HL-60 (cell line): Measurements from ENCODE around the gene FLT4.

ENCODE experiments used
- DNase-seq, 2 experiments: peaks; one replicate each; pipeline ENCODE4 v3.0.0-alpha.2; 2010 to 2020; ENCODE audit warnings: low read depth in 1 of 2, low spot score in 1 of 2
- H3K27ac ChIP-seq: fragments of 250-450 bp; sonication (Bioruptor Pico); replicated peaks from 2 replicates; pipeline ENCODE4 v1.5.1; 2020; ENCODE audit warnings: mild to moderate bottlenecking, moderate library complexity
- H3K27me3 ChIP-seq: fragments of 250-450 bp; sonication (Bioruptor Pico); 2 replicates; pipeline ENCODE4 v1.5.1; 2021; ENCODE audit warnings: mild to moderate bottlenecking, moderate library complexity; ENCODE audit not compliant: insufficient read depth, poor library complexity, severe bottlenecking
- H3K4me3 ChIP-seq: replicated peaks from 2 replicates; pipeline ENCODE4 v1.5.1; 2011; ENCODE audit warnings: mild to moderate bottlenecking, control low read depth, low read length; ENCODE audit not compliant: insufficient read depth
- GABPA ChIP-seq: IDR thresholded peaks from 2 replicates; pipeline ENCODE4 v1.6.1; 2012; ENCODE audit warnings: low read depth
- POLR2AphosphoS5 ChIP-seq: IDR thresholded peaks from 2 replicates; pipeline ENCODE4 v1.6.1; 2012; ENCODE audit warnings: low read depth
- SPI1 ChIP-seq: IDR thresholded peaks from 2 replicates; pipeline ENCODE4 v1.6.1; 2012; ENCODE audit warnings: low read depth, mild to moderate bottlenecking, borderline replicate concordance
- TF ChIP-seq, protein P1 (sequence below): IDR thresholded peaks from one replicate; pipeline ENCODE4 v1.5.1; 2011; ENCODE audit warnings: low read length, control low read depth, inconsistent platforms; ENCODE audit not compliant: insufficient read depth
- TF ChIP-seq, protein P2 (sequence below): IDR thresholded peaks from 2 replicates; pipeline ENCODE4 v1.6.1; 2012; ENCODE audit warnings: low read depth; ENCODE audit not compliant: insufficient replicate concordance

Gene FLT4

DNA sequence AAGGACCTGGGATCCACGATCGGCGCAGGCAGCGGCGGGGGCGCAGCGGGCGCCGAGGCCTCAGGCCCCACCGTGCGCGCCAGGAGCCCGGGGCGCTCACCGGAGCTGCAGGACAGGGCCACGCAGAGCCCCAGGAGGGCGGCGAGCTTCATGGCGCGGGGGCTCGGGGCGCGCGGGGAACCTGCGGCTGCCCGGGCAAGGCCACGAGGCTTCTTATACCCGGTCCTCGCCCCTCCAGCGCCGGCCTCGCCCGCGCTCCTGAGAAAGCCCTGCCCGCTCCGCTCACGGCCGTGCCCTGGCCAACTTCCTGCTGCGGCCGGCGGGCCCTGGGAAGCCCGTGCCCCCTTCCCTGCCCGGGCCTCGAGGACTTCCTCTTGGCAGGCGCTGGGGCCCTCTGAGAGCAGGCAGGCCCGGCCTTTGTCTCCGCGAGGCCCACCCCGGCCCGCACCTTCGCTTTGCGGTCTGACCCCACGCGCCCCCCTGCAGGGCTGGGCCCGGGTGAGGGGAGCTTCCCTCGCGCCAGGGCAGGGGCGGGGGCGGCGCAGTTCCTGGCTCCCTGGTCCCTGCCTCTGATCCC, 58.0 kb downstream of the FLT4 start, which contains the start of gene SCGB3A1:
TSS of gene SCGB3A1 (minus strand) at position 189 of the 577 bp plus-strand sequence. CDS start at position 152, 37 bp downstream.
- TF ChIP-seq POLR2AphosphoS5 (no peak), SPI1 (peak; percentile 60; the same call in 1 of the 2 replicates)
- peak; percentile 20 to 50 for DNase-seq

DNA sequence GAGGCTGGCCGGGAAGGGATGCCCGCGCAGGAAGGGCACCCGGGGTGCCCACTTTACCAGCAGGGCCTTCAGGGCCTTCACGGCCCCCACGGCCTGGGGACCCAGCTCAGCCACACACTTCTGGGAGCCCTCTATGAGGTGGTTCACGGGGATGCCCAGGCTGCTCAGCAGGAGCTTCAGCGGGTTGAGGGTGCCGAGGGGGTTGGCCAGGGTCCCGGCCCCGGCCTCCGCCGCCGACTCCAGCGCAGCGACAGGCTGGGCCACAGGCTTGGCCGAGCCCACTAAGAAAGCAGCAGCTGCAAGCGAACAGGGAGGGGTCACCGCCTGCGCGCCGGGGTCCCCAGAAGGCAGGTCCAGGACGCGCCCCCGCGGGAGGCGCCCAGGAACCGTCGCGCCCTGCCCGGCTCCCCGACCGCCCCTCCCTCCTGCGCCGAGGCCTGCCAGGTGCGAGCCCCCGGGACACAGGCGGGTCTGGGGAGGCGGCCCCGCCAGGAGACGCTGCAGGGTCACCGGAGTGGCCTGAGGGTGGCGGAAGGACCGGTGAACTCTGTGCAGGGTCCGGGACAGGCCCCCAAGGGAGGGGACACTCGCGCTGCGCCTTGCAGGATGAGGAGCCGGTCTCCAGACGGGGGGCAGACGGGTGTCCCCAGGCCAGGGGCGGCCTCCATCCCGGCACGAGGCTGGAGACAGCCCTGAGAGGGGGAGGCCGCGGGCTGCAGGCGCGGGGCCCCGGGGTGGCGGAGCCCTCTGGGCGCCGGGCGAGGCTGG, 58.7 kb downstream of the FLT4 start:
- no peak overlapping the region for H3K4me3 ChIP-seq
- TF ChIP-seq SPI1 (no peak), GABPA (no peak), POLR2AphosphoS5 (no peak)
- TF ChIP-seq, protein P1, sequence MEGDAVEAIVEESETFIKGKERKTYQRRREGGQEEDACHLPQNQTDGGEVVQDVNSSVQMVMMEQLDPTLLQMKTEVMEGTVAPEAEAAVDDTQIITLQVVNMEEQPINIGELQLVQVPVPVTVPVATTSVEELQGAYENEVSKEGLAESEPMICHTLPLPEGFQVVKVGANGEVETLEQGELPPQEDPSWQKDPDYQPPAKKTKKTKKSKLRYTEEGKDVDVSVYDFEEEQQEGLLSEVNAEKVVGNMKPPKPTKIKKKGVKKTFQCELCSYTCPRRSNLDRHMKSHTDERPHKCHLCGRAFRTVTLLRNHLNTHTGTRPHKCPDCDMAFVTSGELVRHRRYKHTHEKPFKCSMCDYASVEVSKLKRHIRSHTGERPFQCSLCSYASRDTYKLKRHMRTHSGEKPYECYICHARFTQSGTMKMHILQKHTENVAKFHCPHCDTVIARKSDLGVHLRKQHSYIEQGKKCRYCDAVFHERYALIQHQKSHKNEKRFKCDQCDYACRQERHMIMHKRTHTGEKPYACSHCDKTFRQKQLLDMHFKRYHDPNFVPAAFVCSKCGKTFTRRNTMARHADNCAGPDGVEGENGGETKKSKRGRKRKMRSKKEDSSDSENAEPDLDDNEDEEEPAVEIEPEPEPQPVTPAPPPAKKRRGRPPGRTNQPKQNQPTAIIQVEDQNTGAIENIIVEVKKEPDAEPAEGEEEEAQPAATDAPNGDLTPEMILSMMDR, result no peak
- H3K27me3 ChIP-seq, result peaks cover 22% of the 10 kb centered on the region
- no peak overlapping the region for H3K27ac ChIP-seq
- DNase-seq, result no peak

More for the DNA sequence above, 58.0 kb downstream of the FLT4 start, which contains the start of gene SCGB3A1:
- peak within 1 kb of the TSS; percentile 21 for H3K4me3 ChIP-seq
- H3K27me3 ChIP-seq, result peaks cover 15% of the 10 kb centered on the region
- no peak within 1 kb of the TSS for H3K27ac ChIP-seq

DNA sequence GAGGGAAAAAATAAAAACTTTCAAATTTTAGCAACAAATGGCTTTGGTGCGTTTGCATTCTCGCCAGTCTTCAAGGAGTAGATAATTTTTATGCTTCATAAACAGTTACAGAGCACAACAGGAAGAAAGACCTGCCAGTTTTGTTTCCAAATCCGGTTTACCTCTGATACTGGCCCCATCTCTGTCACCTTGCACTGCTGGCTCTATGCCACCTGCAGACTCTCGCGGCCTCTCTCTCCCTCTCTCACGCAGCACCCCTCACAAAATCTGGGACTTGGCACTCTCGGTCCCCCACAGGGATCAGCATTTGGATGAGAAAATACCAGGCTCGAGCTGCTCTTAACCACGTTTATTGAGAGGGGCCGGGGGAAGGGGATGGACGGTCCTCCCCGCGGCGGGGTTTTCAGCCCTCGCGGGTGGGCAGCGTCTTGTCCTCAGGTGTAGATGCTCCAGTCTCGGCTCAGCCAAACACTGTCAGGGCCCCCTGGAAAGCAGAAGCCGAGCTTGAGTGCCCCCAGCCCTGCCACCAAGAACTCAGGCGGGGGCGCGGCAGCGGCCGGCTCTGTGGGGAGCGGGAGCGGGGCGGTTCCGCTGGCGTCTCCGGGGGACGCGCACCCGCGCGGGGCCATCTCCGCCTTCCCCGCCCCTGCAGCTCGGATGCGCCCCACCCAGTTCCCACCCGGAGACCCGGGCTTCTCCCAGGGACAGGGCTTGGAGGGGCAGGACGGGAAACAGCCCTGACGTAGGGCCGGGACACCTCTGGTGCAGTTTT, 59.4 kb downstream of the FLT4 start:
- DNase-seq, result no peak
- no peak overlapping the region for H3K4me3 ChIP-seq
- peaks cover 22% of the 10 kb centered on the region for H3K27me3 ChIP-seq
- TF ChIP-seq, protein P1, result no peak
- TF ChIP-seq POLR2AphosphoS5, result no peak
- TF ChIP-seq, protein P2, sequence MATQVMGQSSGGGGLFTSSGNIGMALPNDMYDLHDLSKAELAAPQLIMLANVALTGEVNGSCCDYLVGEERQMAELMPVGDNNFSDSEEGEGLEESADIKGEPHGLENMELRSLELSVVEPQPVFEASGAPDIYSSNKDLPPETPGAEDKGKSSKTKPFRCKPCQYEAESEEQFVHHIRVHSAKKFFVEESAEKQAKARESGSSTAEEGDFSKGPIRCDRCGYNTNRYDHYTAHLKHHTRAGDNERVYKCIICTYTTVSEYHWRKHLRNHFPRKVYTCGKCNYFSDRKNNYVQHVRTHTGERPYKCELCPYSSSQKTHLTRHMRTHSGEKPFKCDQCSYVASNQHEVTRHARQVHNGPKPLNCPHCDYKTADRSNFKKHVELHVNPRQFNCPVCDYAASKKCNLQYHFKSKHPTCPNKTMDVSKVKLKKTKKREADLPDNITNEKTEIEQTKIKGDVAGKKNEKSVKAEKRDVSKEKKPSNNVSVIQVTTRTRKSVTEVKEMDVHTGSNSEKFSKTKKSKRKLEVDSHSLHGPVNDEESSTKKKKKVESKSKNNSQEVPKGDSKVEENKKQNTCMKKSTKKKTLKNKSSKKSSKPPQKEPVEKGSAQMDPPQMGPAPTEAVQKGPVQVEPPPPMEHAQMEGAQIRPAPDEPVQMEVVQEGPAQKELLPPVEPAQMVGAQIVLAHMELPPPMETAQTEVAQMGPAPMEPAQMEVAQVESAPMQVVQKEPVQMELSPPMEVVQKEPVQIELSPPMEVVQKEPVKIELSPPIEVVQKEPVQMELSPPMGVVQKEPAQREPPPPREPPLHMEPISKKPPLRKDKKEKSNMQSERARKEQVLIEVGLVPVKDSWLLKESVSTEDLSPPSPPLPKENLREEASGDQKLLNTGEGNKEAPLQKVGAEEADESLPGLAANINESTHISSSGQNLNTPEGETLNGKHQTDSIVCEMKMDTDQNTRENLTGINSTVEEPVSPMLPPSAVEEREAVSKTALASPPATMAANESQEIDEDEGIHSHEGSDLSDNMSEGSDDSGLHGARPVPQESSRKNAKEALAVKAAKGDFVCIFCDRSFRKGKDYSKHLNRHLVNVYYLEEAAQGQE, result no peak
- H3K27ac ChIP-seq, result no peak overlapping the region

DNA sequence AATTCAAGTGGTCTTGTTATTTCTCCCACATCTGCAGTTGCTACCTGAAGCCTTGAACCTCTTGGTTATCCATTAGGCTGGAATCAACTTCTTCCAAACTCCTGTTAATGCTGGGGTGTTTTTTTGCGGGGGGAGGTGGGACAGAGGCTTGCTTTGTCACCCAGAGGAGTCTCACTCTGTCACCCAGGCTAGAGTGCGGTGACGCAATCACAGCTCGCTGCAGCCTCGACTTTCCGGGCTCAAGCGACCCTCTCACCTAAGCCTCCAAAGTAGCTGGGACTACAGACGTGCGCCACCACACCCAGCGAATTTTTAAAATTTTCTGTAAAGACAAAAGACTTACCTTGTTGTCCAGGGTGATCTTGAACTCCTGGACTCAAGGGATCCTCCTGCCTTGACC, 62.5 kb downstream of the FLT4 start:
- no peak for DNase-seq
- TF ChIP-seq GABPA (no peak), POLR2AphosphoS5 (no peak), SPI1 (no peak)
- TF ChIP-seq, protein P2, result no peak
- TF ChIP-seq, protein P1, result no peak
- Histone ChIP-seq H3K4me3 (no peak overlapping the region), H3K27me3 (peaks cover 22% of the 10 kb centered on the region), H3K27ac (no peak overlapping the region)
